IPS-NIHi7 (cell line): ENCODE data around the gene NODAL.
A peak's percentile ranks its signal among the peaks of the same experiment; 100 is the strongest.

ENCODE experiments used
- DNase-seq: peaks from one replicate; pipeline ENCODE4 v3.0.0; 2012; ENCODE audit warnings: mixed read lengths; ENCODE audit errors: extremely low spot score

The NODAL gene

DNA sequence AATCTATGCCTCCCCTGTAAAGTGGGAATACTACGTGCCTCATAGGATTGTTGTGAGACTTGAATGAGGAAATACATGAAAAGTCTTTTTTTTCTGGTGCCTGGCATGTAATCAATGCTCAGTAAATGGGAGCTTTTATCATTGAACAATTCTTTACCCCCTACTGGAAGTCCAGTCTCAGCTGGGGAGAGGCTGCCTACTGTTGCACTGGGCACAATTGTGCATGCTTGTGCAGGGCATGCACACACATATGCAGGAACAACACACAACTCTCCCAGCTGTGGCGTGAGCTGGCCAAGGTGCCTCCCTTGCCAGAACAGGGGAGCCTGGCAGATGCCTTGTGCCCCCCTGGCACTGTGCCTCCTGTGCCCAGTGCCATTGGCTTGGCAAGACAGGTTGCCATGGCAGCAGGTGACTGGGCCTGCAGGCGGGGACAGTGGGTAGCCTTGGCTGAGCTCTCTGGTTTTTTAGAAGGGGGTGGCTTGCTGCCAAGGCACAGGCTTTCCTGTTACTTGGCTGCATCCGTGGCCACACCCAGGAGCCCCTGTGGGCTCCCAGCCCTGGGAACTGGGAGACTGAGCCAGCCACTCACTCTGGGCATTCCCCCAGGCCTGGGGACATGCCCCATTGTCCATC lies 21.0 kb upstream of the NODAL start:
- no peak for DNase-seq

DNA sequence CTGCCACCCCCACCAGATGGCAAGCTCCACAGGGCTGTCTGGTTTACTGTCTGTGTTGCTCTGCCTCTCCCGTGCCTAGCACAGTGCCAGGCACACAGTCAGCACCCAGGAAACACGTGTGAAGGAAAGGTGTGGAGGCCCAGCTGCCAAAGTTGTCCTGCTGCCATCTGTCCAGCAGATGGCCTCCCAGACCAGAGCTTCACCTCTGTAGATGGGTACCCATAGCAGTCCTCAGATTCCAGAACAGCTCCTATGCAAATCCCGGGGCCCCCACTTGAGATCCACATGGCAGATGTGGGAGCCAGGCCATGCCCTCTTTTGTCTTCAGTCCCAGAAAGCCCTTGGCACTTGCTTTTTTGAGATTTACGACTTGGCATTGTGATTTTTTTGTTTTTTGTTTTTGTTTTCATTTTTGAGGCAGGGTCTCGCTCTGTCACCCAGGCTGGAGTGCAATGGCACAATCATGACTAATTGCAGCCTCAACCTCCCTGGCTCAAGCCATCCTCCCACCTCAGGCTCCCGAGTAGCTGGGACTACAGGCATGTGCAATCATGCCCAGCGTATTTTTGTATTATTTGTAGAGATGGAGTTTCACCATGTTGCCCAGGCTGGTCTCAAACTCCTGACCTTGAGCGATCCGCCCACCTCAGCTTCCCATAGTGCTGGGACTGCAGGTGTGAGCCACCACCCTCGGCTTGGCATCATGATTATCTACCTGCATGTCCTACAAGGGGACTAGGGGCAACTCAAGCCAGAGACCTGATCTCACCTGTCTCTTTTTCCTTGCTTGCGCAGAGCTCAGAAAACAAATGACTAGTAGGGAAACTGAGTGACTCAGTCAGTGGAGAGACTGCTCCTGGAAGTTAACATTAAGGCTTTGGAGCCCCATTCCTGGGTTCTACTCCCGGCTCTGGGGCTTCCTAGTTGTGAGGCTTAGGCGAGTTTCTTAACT lies 20.2 kb upstream of the NODAL start:
- DNase-seq = peak; percentile 77

DNA sequence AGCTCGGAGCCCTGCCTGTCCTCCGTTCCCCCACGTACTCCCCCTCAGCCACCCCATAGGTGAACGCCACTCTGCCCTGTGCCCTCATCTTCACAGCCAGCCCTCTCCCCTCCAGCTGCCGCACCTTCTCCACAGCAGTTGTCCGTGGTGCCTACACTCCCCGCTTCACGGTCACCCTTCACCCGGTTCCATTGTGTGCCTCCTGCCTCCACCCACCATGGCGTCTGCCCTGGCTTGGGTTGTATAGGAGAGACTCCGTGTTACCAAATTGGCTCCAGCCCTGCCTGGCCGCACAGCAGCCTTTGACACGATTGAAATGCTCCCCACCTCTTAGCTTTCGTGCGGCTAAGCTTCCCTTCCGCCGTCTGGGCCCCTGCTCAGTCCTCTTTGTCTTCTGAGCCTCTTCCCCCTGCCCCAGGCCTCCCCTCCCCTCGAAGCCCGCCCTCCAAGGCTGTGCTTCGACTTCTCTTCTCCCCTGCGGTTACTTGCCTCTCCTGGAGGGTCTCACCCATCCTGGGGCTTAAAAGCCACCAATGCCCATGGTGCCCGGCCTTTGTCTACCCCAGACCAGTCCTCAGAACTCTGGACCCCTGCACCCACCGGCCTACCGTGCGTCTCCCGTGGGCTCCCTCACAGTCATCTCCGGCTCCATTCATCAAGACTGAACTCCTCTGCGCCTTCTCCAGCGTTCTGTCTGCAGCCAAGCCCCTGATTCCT lies 18.5 kb upstream of the NODAL start:
- DNase-seq = no peak

DNA sequence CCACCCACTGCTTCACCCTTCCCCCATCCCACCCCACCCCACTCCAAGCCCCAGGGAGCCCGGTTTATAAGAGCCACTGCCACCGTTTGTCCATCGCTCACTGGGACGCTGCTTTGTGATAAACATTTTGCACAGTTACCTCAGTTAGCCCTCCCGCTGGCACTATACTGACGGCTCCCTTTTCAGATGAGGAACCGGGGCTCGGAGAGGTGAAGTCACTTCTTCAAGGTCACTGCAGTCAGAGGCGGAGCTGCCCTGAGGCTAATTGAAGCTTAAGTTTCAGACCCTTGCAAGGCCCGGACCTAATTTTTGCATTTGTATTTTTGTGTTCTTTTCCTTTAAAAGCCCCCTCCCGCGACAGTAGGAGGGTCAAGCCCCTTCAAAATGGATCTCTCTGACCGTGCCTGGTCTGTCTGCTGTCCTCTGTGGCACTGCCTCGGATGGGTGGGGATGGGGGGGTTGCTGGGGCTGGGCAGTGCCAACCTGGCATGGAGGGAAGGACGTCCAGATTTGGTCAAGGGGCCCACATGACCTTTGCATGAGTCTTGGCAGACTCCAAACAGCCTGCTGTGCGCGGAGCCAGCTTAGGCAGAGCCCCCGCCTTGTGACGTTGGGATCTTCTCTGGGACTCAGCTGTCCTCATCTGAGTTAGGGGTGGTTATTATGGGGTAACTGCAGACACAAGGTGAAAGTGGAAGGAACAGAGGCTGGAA lies 17.7 kb upstream of the NODAL start:
- no peak for DNase-seq

DNA sequence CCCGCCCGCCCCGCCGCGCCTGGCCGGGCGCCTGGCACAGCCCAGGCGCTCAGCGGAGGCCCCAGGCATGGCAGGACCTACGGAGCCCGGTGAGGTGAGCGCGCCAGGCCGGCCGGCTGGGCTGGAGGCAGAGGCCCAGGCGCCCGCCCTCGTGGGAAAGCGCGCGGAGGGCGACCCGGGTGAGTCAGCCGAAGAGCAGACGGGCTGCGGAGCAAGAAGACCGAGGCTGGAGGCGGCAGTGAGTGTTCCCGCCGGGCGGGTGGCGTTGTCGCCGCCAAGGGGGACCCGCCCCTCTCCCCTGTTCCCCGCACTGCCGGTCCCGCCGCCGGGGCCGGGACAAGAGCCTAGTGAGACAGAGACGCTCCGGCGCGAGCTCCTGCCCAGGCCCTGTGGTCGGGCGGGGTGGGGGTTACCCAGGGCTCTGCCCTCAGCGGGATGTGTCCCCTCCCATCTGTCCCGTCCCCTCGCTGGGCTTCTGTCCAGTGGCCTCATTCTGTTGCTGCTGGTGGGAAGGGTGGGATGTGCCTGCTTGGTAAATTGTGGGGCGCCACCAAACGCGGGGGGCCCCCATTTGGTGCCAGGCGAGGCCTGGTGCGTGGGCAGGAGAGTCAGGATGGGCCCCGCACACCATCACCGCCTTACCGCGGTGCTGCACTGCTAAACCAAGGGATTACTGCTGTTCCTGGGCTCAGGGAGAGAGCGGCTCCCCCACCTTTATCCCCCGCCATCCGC lies 17.0 kb upstream of the NODAL start:
- peak; percentile 60 for DNase-seq

DNA sequence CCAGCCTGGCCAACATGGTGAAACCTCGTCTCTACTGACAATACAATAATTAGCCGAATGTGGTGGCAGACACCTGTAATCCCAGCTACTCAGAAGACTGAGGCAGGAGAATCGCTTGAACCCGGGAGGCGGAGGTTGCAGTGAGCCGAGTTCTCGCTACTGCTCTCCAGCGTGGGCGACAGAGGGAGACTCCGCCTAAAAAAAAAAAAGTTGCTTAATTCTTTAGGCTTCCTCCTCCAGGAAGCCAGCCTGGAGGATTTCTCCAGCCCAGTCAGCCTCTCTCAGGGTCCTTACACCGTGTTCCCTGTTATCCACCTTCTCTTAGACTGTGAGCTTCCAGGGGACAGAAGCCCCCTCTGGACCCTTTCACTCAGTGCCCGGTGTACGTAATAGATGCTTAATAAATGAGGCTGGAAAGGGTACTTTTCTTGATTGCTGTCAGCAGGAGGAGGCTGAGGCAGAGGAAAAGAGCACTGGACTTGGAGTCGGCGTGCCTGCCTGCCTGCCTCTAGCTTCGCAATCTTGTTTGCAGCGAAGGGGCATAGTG lies 16.4 kb upstream of the NODAL start:
- no peak for DNase-seq

DNA sequence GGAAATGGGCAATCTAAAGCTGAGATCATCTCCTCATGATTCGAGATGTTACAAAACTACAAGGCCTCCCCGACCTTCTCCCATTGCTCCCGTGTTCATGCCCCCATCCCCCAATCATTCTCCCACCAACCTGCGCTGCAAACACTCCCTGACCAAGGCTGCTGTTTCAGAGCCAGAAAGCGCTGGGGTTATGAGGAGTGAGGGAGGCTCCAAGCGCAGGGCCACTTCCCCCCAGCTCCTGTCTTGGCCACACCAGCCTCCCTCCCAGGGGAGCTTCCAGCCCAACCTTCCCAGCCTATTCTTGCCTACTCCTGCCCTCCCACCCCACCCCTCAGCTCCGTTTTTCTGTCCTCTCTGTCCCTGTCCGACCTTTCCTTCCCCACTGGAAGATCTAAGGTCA lies 14.7 kb upstream of the NODAL start:
- DNase-seq = no peak

DNA sequence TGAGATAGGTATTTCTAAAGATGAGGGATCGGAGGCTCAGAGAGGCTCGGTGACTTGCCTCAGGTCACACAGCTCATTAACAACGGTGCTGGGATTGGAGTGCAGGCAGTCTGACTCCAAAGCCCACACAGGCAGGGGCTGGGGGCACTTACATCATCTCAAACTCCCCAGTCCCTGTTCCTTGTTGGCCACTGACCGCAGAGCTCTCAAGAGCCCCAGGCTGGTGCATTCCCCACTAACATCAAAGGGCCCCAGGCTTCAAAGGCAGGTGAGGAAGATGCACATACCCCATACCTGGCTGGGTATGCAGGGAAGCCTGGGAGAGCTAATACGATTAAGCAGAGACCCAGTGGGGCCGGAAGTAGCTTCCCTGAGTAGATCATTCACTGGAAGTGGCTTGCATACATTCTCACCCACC lies 13.7 kb upstream of the NODAL start:
- DNase-seq = peak; percentile 85

DNA sequence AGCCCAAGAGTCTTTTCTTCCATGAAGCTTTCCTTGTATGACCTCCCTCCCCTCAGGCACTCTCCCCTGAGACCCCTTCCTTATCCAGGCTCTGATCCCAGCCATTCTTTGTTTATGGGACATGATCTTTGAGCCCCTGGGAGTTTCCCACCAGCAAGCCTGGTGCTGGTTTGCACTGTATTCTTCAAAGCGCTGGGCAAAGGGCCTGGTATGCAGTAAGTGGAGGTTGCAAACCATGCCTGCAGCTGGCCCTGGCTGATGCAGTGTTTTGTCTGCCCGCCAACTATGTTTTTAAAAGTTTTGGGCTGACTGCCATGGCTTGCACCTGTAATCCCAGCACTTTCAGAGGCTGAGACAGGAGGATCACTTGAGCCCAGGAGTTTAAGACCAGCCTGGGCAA lies 6.8 kb upstream of the NODAL start:
- no peak for DNase-seq

DNA sequence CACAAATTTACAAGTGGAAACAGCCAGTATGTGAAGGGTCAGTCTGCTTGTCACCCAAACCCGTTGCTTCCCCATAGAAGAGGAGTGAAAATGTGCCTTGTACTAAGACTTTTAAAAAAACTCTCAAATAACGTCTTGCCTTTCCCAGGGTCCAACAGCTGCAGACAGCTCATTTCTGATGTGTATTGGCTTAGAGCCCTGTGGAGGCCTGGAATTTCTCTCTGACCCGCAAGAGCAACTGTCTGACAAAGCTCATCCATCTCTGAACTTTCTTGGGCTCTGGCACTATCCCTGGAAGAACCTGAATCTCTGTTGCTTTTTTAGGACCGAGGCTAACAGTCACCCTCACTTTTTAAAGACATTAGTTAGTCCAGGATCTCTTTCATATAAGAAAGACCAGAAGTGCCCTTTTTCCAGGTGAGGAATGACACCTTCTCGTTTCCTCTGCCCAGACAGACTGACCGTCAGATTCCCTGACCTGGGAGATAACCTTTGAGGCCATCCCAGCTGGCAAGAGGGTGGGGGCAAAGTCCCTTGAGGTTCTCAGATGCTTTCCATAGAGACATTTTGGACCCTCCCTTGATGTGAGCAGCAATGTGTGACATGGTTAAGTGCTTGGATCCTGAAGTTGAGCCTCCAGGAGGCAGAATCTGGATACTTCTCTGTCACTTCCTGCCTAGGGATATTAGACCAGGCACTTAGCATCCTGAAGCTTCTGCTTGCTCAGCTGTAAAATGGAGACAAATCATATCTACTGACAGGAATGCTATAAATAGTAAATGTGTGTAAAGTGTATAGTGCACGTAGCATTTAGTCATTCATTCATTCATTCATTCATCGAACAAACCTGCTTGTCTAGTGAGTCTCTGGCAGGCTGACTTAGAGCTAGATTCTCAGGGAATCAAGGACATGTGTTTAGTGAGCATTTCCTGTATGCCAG lies 4.5 kb upstream of the NODAL start:
- no peak for DNase-seq

DNA sequence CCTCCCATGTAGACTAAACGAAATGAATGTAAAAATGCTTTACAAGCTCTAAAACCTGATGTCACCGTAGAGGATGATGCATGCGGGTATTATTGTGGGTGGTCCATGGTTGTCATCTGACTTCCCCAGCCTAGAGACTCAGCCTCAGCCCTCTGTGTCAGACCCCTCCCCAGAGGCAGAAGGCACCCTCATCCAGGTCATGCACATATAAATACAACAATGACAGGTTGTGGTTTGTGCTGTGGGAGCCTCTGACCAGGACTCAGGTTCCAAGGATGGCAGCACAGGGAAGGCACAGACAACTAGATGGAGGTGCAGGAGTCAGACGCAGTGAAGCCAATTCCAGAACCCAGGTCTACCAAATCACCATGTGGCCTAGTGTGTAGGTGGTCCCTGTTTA lies 3.3 kb upstream of the NODAL start:
- no peak for DNase-seq

DNA sequence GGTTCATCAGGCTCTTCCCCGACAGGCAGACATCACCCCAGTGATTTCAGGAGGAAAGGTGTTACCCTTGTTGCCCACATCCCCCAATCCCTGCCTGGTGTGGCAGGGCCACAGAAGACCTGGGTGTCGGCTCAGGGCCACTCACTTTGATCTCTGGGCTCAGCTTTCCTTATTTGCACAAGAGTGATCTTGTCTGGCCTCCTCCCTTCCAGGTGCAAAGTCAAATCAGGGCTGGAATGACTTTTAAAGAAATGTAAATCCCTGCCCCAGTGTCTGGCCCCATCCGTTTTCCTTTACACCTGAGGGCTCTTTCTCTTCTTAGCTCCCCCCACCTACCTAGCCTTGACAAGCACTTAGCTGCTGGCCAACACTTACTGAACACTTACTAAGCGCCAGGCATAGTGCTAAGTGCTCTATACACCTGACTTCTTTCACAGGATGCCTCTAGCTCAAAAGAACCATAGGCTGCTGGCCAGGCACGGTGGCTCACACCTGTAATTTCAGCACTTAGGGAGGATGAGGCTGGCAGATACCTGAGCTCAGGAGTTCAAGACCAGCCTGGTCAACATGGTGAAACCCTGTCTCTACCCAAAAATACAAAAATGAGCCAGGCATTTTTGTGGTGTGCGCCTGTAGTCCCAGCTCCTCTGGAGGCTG lies 979 bp upstream of the NODAL start:
- DNase-seq = peak; percentile 69

DNA sequence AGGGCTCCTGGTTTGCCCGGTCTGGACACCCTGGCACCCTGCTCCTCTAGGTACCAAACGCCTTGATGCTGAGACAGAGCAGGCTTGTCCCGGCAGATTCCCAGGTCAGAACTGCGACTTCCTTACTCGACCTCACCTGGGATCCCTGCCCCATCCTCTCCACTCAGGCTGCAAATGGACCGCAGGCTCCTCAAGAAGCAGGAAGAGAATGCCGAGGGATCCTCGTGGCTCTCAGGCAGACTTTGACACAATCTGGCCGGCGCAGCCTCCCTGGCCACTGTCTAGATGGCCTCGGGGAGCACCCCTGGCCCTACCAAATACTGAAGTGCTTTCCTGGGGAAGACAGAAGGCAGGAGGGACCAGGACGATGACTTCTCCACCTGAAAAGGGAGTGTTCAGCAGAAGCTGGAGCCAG lies 421 bp upstream of the NODAL start:
- no peak for DNase-seq

DNA sequence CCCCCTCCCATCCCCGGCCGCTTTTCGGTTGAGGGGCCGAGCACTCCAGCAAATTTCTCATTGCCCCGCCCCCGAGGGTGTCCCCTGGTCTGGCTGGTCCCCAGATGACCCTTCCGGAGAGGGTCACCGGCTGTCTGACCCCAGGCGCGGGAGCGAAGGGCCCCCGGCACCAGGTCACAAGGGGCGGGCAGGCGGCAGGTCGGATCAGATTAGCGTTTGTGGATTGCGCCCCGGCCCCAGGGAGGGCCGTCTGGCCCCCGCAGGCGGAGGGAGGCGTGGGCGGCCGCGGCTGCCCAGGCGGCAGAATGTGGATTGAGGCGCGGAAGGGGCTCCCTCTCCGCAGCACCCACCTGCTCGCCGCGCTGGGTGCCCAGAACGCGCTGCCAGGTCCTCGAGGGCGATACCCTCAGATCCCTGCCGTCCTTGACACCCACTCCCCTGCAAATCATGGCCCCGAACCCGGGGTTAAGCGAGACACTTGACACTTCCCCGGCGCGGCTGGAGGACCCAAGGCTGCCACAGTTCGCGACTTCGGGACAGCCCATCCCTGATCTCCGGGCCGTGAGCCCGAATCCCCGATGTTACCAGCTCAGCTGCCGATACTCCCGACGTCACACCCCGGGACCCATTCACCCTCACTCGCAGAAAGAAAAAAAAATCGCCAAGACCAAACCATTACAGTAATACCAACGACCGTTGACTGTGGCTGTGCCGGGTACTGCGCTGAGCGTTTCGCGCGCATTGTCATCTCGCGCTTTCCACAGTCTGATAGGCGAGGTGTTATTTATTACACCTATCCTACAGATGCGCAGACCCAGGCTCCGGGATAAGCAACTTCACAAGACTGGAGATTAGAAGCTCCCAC lies 953 bp downstream of the NODAL start:
- peak; percentile 58 for DNase-seq

DNA sequence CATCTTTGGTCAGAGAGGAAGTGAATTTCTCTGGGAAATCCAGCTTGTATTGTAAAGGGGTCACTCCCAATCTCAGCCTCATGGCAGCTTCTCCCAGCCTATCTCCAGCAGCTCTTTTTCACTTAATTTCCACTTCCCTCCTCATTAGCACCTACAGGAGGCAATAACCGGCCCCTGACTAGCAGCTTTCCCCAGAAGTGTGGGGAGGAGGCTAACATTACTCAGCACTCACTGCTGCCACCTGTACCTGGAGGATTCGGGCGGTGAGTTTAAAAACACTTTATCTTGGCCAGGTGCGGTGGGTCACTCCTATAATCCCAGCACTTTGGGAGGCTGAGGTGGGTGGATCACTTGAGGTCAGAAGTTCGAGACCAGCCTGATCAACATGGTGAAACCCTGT lies 3.8 kb downstream of the NODAL start:
- DNase-seq = peak; percentile 59

DNA sequence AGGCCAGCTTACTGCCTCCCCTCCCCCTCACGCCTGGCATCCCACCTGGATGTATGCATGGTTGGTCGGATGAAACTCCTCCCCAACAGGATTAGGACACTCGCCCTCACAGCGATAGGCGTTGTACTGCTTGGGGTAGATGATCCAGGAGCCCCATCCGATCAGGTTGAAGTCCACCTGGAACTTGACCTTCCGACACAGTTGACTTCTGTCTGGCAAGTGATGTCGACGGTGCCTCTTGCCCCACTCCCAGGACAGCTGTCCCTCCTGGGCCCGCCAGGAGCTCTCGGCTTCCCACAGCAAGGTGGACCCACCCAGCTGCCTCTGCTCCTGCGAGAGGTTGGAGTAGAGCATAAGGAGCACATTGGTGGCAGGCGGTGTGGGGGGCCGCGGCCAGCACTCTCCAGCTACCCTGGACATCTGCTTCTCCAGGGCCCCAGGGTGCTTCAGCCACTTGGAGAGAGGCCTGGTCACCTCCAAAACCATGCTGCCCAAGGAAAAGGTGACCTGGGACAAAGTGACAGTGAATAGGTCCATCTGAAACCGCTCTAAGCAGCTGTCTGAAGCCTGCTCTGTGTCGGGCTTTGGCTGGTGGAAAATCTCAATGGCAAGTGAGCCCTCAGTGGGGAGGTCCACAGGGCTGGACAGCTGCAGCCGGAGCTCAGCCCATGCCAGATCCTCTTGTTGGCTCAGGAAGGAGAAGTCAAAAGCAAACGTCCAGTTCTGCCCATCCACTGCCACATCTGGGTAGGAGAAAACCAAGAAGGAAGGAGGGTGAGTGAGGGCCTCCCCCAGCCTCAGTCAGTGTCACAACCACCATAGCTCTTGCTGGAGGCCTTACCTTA lies 6.0 kb downstream of the NODAL start:
- DNase-seq = no peak

DNA sequence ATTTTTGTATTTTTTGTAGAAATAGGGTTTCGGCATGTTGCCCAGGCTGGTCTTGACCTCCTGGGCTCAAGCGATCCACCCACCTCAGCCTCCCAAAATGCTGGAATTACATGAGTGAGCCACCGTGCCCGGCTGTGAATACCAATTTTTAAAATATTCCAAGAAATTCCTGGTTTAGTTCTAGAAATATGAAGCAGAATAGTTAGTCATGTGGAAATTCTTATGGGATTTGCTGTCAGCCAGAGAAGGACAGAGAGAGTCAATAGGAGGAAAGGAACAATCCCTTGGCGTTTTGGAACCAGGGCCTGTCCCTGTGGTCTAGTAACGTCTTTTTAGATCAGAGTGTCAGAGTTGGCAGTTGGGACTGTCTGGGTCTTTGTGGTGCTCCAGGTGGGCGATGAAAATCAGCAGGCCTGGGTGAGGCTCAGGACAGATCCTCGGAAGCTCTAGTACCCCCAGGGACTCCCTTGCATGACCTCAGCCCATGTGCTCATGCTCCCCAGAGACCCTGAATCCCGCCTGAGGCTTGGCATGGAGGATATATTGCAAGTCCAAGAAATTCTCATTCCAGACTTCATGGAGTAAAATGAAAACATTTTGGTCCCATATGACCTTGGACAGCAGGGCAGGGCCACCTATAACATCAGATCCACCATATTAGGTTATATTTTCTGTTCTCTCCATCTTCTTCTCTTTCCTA lies 7.8 kb downstream of the NODAL start:
- no peak for DNase-seq
